Neural cell (in vitro differentiated cells): ENCODE results near the gene ADSL. TPM values are rescaled to one million over a fixed set of nuclear protein-coding genes. Genes with fewer than 3 reads are reported as not detected.

Experiments
- H2AFZ ChIP-seq: fragments of 200-600, 300-800 bp; sonication (generic), shearing (Covaris generic); 2 replicates; pipeline ENCODE4 v1.6.0; 2014; ENCODE audit warnings: low read depth, mild to moderate bottlenecking, antibody characterized with exemption, low read length, moderate library complexity
- H3F3A ChIP-seq: fragments of 200-600 bp; shearing (Covaris generic); 2 replicates; pipeline ENCODE4 v1.6.1; 2016; ENCODE audit warnings: mild to moderate bottlenecking, moderate library complexity, mixed read lengths, antibody characterized with exemption, low read length; ENCODE audit not compliant: insufficient read depth, poor library complexity, severe bottlenecking
- H3K27ac ChIP-seq: fragments of 200-600, 300-800 bp; sonication (generic), shearing (Covaris generic); 2 replicates; pipeline ENCODE4 v1.5.1; 2014; ENCODE audit warnings: mild to moderate bottlenecking, low read length, moderate library complexity
- H3K27me3 ChIP-seq: fragments of 300-800, 200-600 bp; sonication (generic), shearing (Covaris generic); 2 replicates; pipeline ENCODE4 v1.6.0; 2014; ENCODE audit warnings: mild to moderate bottlenecking, low read depth, low read length, moderate library complexity; ENCODE audit not compliant: insufficient read depth
- H3K36me3 ChIP-seq: fragments of 300-800, 200-600 bp; sonication (generic), shearing (Covaris generic); 2 replicates; pipeline ENCODE4 v1.5.1; 2014; ENCODE audit warnings: mild to moderate bottlenecking, antibody characterized with exemption, low read length, moderate library complexity; ENCODE audit not compliant: insufficient read depth
- H3K4me2 ChIP-seq: fragments of 300-800, 200-600 bp; sonication (generic), shearing (Covaris generic); 2 replicates; pipeline ENCODE4 v1.6.0; 2014; ENCODE audit warnings: mild to moderate bottlenecking, low read length
- H3K4me3 ChIP-seq: fragments of 300-800, 200-600 bp; sonication (generic), shearing (Covaris generic); 2 replicates; pipeline ENCODE4 v1.5.1; 2014; ENCODE audit warnings: mild to moderate bottlenecking, low read length, moderate library complexity
- H3K79me2 ChIP-seq: fragments of 200-600 bp; shearing (Covaris generic); replicated peaks from 2 replicates; pipeline ENCODE4 v1.6.0; 2014; ENCODE audit warnings: mild to moderate bottlenecking, low read length, moderate library complexity; ENCODE audit not compliant: insufficient read depth
- H3K9ac ChIP-seq: fragments of 300-800, 200-600 bp; sonication (generic), shearing (Covaris generic); 2 replicates; pipeline ENCODE4 v1.6.1; 2016; ENCODE audit warnings: mild to moderate bottlenecking, low read length, mixed read lengths
- H3K9me2 ChIP-seq: fragments of 200-600 bp; shearing (Covaris generic); 2 replicates; pipeline ENCODE4 v1.6.1; 2016; ENCODE audit warnings: mild to moderate bottlenecking, low read length, mixed read lengths; ENCODE audit not compliant: insufficient read depth
- H3K9me3 ChIP-seq: fragments of 200-600, 300-800 bp; sonication (generic), shearing (Covaris generic); 2 replicates; pipeline ENCODE4 v1.6.1; 2016; ENCODE audit warnings: mild to moderate bottlenecking, mixed run types, low read length, moderate library complexity, mixed read lengths
- H4K20me1 ChIP-seq: fragments of 200-600 bp; shearing (Covaris generic); 2 replicates; pipeline ENCODE4 v1.6.1; 2016; ENCODE audit warnings: mild to moderate bottlenecking, mixed run types; ENCODE audit not compliant: insufficient read depth
- CTCF ChIP-seq: fragments of 450-650 bp; IDR thresholded peaks from 2 replicates; pipeline ENCODE4 v1.5.1; 2014; ENCODE audit warnings: antibody characterized with exemption, mild to moderate bottlenecking, moderate library complexity; ENCODE audit not compliant: poor library complexity, severe bottlenecking
- EP300 ChIP-seq: fragments of 450-650 bp; conservative IDR thresholded peaks from 2 replicates; pipeline ENCODE4 v1.6.1; 2014; ENCODE audit warnings: antibody characterized with exemption, mild to moderate bottlenecking, moderate library complexity; ENCODE audit not compliant: poor library complexity, severe bottlenecking
- EZH2 ChIP-seq: fragments of 200-600, 300-800 bp; shearing (Covaris generic), sonication (generic); IDR thresholded peaks from 2 replicates; pipeline ENCODE4 v1.6.1; 2014; ENCODE audit warnings: antibody characterized with exemption, low read length, borderline replicate concordance, mild to moderate bottlenecking; ENCODE audit not compliant: insufficient read depth, poor library complexity, severe bottlenecking
- MXI1 ChIP-seq: fragments of 450-650 bp; conservative IDR thresholded peaks from 2 replicates; pipeline ENCODE4 v1.6.1; 2014; ENCODE audit warnings: antibody characterized with exemption, mild to moderate bottlenecking; ENCODE audit not compliant: poor library complexity, severe bottlenecking
- POLR2AphosphoS5 ChIP-seq: IDR thresholded peaks from 2 replicates; pipeline ENCODE4 v1.6.1; 2012
- RAD21 ChIP-seq: fragments of 450-650 bp; conservative IDR thresholded peaks from 2 replicates; pipeline ENCODE4 v1.6.1; 2014; ENCODE audit warnings: antibody characterized with exemption, mild to moderate bottlenecking, moderate library complexity
- REST ChIP-seq: IDR thresholded peaks from 2 replicates; pipeline ENCODE4 v1.6.1; 2012; ENCODE audit warnings: borderline replicate concordance
- SMC3 ChIP-seq: fragments of 450-650 bp; conservative IDR thresholded peaks from 2 replicates; pipeline ENCODE4 v1.6.1; 2014; ENCODE audit warnings: antibody characterized with exemption, mild to moderate bottlenecking, moderate library complexity; ENCODE audit not compliant: poor library complexity
- TAF1 ChIP-seq: IDR thresholded peaks from 2 replicates; pipeline ENCODE4 v1.6.1; 2012; ENCODE audit warnings: low read depth
- polyA plus RNA-seq: library from polyadenylated mRNA; depleted of rRNA; stranded (reverse); fragments of >200 nt; gene quantifications from 2 replicates; pipeline ENCODE4 v1.2.3, GENCODE V29; 2014

The ADSL gene
- polyA plus RNA-seq, 1 donor from 2014 or later = 112 TPM

- Histone ChIP-seq H3K27me3 (no peaks in the 10 kb centered on the region), H3F3A (no peaks in the 10 kb centered on the region), H3K4me2 (peak overlapping the region; percentile 89), H3K36me3 (no peaks in the 10 kb centered on the region), H3K9me3 (no peaks in the 10 kb centered on the region), H3K9ac (peak overlapping the region; percentile 74), H3K9me2 (no peaks in the 10 kb centered on the region), H3K79me2 (peaks cover 17% of the 10 kb centered on the region), H3K4me3 (peak overlapping the region; percentile 91), H2AFZ (no peak overlapping the region), H3K27ac (no peak overlapping the region), H4K20me1 (no peaks in the 10 kb centered on the region)
- TF ChIP-seq TAF1 = no peak
- no peak for TF ChIP-seq EZH2
- TF ChIP-seq RAD21 = no peak
- TF ChIP-seq CTCF = no peak
- TF ChIP-seq EP300 = no peak
- no peak for TF ChIP-seq MXI1
- TF ChIP-seq SMC3 = no peak
- TF ChIP-seq REST = no peak
- TF ChIP-seq POLR2AphosphoS5 = no peak
These were observed 1.0 kb downstream of the ADSL start for GRCh38 chr22:40347300-40347699.

GRCh38 chr22:40348025-40348658 lies 1.8 kb downstream of the ADSL start:
- peak overlapping the region; percentile 91 for H3K4me3 ChIP-seq
- H3K27me3 ChIP-seq = no peaks in the 10 kb centered on the region
- no peak overlapping the region for H2AFZ ChIP-seq
- no peaks in the 10 kb centered on the region for H4K20me1 ChIP-seq
- TF ChIP-seq CTCF = peak; percentile 80
- no peak for TF ChIP-seq TAF1
- TF ChIP-seq MXI1 = no peak
- peak; percentile 83 for TF ChIP-seq RAD21
- TF ChIP-seq POLR2AphosphoS5 = no peak
- peak; percentile 82 for TF ChIP-seq SMC3
- TF ChIP-seq EZH2 = no peak
- no peak for TF ChIP-seq REST
- TF ChIP-seq EP300 = no peak
- no peak overlapping the region for H3K9ac ChIP-seq
- no peaks in the 10 kb centered on the region for H3K36me3 ChIP-seq
- H3K9me3 ChIP-seq = no peaks in the 10 kb centered on the region
- H3K4me2 ChIP-seq = peak overlapping the region; percentile 89
- no peak overlapping the region for H3K27ac ChIP-seq
- H3K9me2 ChIP-seq = no peaks in the 10 kb centered on the region
- H3K79me2 ChIP-seq = peaks cover 17% of the 10 kb centered on the region
- H3F3A ChIP-seq = no peaks in the 10 kb centered on the region
